ENCODE data around the gene CEP162.
"Not testable (repeated sequence)": the region's sequence is repeated elsewhere in the genome, so short reads cannot be mapped to it uniquely, and the experiment has no call there.

Gene CEP162

GRCh38 chr6:84137989-84138575 is 89.4 kb downstream of the CEP162 start:
- no peak for DNase-seq

- DNase-seq = no peak
These were observed 90.4 kb downstream of the CEP162 start for GRCh38 chr6:84137051-84137375.

DNA sequence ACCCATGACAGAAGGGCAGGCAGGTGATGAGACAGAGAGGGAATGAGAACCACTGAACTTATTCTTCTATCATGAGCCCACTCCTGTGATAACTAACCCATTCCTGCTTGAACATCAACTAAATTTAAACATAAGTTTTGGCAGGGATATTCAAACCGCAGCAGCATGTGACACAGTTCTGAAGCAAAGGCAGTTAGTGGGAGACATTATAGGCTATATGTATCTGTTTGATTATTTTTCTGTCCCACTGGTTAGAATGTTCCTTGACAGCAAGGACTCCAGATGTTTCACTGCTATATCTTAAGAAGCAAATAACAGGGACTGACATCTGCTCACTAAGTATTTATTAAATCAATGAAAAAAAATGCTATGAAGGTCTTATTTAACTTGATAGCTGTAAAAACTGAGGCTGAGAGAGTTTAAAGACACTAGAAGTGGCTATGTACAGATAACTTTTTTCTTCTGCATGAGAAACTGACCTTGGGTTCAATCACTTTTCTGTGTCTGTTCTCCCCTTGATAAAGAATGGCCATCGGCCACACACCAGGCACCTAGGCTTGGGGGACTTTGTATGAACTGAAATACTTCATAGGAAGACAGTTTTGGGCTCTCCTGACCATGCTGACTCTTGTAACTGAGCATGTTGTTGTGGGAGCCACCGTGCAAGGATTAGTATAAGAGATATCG is 90.9 kb downstream of the CEP162 start:
- no peak for DNase-seq

DNA sequence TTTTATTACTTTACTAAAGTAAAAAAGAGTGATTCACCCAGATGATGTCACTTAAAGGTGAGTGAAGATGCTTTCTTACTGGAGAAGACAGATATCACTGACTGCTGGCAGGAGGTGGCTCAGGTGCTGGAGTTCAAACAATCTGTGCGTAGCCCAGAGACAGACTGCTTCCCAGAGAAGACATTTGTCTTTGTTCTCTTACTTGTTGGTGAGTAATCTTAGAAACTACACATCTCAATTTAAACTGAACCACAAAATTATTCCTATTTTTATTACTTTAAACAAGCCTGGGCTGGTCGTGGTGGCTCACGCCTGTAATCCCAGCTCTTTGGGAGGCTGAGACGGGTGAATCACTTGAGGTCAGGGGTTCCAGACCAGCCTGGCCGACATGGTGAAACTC is 92.2 kb downstream of the CEP162 start:
- no peak for DNase-seq

GRCh38 chr6:84133385-84133784 is 94.1 kb downstream of the CEP162 start:
- not testable (repeated sequence) for DNase-seq

DNA sequence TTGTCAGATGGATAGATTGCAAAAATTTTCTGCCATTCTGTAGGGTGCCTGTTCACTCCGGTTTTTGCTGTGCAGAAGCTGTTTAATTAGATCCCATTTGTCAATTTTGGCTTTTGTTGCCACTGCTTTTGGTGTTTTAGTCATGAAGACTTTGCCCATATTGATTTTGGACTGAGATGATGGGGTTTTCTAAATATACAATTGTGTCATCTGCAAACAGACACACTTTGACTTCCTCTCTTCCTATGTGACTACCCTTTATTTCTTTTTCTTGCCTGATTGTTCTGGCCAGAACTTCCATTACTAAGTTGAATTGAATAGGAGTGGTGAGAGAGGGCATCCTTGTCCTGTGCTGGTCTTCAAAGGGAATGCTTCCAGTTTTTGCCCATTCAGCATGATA is 97.9 kb downstream of the CEP162 start:
- not testable (repeated sequence) for DNase-seq

DNA sequence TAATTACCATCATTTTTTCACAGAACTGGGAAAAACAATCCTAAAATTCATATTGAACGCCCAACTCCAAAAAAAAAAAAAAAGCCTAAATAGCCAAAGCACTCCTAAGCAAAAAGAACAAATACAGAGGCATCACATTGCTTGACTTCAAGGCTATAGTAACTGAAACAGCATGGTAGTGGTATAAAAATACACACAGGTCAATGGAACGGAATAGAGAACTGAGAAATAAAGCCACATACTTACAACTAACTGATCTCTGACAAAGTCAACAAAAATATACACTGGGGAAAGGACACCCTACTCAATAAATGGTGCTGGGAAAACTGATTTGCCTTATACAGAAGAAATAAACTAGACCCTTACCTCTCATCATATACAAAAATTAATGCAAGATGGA is 104.3 kb downstream of the CEP162 start:
- no peak for DNase-seq

DNA sequence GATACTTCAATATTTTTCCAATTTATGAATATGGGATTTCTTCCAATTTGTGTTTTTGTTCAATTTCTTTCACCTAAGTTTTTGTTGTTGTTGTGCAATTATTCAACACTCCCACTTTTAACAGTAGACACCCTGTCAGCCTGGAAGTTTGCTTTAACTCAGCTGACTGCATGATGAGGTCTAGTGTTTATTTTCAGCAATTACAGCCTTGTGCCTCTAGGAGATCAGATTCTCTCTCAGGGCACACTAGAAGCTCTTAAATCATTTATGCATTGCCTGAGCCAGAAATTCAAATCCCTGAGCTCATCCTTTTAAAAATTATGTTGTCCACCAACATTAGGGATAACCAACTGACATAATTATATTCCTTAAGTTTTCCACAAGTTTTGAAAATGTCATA is 108.2 kb downstream of the CEP162 start:
- no peak for DNase-seq

DNA sequence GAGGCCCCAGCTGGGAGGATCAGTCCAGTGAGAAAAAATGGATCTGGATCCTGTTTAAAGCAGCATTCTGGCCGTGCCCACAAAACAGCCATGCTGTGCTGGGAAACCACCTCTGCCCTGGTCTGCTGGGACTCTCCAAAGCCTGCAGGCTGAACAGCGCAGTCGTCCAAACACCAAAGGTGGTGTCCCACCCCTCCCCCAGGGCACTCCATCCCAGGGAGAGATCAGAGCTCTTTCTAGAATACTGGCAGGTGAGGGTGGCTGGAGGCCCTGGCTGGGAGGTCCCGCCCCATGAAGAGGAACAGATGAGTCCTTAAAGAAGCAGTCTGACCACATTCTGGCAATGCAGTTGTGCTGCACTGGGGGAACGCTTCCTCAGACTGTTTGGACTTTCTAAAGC is 109.3 kb downstream of the CEP162 start:
- DNase-seq = no peak

- not testable (repeated sequence) for DNase-seq
These were observed 112.4 kb downstream of the CEP162 start for GRCh38 chr6:84114933-84115594.

GRCh38 chr6:84111351-84111750 is 116.1 kb downstream of the CEP162 start:
- DNase-seq = not testable (repeated sequence)

GRCh38 chr6:84107495-84107894 is 119.9 kb downstream of the CEP162 start:
- no peak for DNase-seq

DNA sequence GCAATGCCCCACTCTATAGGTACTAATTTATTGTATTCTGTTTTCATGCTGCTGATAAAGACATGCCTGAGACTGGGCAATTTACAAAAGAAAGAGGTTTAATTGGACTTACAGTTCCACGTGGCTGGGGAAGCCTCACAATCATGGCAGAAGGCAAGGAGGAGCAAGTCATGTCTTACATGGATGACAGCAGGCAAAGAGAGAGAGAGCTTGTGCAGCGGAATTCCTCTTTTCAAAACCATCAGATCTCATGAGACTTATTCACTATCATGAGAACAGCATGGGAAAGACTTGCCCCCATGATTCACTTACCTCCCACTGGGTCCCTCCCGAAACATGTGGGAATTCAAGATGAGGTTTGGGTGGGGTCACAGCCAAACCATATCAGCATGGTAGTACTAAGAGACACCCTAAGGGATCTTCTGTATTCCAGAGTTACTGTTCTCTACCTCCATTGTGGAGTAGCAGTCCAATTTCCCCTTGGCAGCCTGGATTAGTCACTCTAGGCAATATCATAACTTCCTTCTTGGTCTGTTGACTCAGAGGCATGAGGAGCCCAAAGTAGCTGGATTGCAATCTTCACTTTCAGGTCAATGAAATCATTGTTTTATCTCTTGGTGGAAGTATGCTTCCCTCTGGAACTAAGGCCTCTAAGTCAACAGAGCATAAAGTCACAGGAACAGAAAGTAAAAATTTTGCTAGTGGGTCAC is 122.1 kb downstream of the CEP162 start:
- not testable (repeated sequence) for DNase-seq

GRCh38 chr6:84103029-84103428 is 124.4 kb downstream of the CEP162 start:
- DNase-seq = no peak

- DNase-seq = no peak
These were observed 132.3 kb downstream of the CEP162 start for GRCh38 chr6:84095156-84095555.

- DNase-seq = no peak
These were observed 133.7 kb downstream of the CEP162 start for GRCh38 chr6:84093441-84094435.

GRCh38 chr6:84089552-84089951 is 137.9 kb downstream of the CEP162 start:
- DNase-seq = no peak

- no peak for DNase-seq
These were observed 138.4 kb downstream of the CEP162 start for GRCh38 chr6:84089081-84089480.

- no peak for DNase-seq
These were observed 140.7 kb downstream of the CEP162 start for GRCh38 chr6:84086545-84087429.

GRCh38 chr6:84086056-84086455 is 141.4 kb downstream of the CEP162 start:
- no peak for DNase-seq

DNA sequence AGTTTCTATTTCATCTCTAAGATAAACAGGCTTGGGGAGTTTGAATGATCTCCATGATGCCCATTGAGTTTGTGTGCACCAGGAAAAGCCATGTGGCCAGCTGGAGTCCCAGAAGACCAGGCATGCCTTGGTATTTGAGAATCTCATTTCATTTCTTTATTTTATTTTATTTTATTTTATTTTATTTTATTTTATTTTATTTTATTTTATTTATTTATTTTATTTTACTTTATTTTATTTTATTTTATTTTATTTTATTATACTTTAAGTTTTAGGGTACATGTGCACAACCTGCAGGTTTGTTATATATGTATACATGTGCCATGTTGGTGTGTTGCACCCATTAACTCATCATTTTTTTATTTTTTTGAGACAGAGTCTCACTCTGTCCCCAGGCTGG is 142.7 kb downstream of the CEP162 start:
- DNase-seq = not testable (repeated sequence)
